GM21526 (cell line): ENCODE results near the gene MIPEP.
A peak's percentile ranks its signal among the peaks of the same experiment; 100 is the strongest.

ENCODE experiments used
- ATAC-seq: cut with Tn5 transposase; IDR thresholded peaks from one replicate; pipeline ENCODE4 v1.9.1; 2021; ENCODE audit warnings: moderate library complexity; ENCODE audit not compliant: unreplicated experiment, low FRiP score

Gene MIPEP

DNA sequence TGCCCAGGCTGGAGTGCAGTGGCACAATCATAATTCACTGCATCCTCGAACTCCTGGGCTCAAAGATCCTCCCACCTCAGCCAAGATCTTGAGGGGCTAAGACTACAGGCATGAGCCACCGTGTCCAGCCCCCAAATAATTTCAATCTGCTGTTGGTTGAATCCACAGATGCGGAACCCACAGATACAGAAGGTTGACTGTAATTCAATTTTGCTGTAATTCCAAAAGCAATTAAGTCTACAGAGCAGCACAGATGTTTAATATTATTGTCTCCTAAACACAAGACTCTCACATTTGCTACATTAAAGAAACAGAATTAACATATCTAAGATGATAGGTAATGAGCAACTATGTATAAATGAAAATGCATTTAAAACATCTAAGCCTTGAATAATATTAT is 75.6 kb downstream of the MIPEP start:
- ATAC-seq = no peak

DNA sequence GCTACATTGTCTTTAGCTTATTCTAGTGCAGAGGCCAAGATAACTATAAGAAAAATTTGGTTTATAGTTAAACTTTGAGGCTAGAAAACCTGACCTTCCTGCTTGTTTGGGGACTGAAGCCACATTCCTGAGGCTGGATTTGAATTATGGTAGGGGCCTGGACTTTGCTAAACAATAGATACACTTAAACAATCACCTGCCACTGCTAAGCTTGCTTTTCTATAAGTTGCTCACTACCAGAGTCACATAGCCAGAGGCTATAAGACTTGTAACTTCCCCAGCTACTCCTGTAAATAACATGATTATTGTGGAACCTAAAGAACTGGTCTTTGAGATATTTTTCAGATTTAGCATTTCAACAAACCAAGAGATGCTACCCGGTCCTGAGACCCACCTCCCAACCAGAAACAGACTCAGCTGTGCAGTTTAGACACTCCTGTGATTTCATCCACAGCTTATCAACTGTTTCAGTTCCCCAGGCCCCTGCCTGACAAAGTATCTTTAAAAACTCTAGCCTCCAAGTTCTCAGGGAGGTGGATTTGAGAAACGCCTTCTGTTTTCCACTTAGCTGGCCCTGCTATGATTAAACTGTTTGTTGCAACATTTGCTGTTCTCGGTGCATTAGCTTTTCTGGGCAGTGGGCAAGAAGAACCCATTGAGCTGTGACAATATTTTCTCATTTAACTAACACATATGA is 77.7 kb downstream of the MIPEP start:
- ATAC-seq = no peak

DNA sequence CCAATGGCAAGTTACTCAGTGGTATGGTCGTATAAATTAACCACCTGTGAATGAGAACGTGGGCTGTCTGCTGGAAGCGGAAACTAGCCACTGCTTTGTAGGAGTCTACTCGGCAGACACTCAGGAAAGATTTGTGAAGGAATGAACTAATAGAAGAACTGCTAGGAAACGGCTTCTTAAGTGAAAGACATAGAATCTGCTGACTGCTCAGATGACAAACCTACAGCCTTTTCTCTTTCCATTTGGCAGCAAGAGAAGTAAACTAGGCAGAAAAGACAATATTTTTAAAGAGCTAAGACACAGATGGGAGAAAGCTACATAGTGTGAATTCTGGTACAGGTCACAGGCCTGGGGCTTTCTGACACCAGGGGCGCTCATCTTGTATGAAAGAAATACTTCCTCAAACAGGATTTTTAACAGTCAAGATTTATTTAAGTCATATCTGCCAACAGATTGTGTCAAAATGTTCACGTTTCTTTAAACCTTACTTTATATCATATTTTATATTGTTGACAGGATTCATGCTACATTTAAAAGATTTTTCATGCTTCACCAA is 78.4 kb downstream of the MIPEP start:
- no peak for ATAC-seq

DNA sequence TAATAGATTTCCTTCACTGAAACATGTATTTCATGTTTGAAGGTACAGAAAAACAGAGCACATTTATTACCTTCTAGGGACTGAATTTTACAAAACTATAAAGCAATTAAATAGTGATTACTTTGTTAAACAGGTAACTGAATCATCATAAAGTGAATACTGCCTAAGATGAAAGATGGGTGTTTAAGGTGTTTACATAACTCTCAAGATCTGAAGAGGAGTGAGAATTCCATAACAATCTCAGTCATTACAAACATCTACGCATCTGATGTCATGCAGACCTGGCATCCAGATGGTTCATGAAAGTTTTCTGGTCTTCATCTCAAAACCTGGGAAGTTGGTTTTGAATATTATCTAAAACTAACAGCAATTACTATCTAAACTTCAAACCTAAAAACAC is 80.4 kb downstream of the MIPEP start:
- no peak for ATAC-seq

DNA sequence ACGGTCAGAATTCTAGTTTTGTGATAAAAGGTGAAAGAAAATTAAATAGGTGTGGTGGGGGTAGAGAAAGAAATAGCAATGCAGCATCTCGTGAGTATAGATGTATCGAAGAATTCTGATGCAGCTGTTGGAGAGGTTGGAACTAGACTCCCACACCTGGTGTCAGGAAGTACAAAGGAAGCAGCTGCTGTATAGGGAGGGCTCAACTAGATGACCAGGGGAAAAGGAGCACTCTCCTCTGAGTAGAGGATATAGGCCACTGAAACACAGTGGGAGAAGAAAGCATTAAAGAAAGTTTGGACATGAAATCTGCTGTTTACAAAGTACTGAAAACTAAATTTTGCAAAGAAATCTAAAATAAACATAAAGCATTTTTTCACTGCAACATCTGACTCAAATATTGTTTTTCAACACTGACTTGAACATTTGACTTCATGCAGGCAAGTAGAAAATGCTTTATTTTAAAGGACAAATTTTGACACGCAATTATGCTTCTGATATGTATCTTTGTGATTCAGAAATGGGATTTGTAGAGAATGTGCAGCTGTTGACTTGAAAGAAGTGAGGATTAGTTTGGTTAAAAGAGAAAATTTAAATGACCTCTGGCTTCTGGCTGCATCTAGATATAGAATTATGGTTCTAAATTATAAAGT is 82.2 kb downstream of the MIPEP start:
- peak; percentile 18 for ATAC-seq

DNA sequence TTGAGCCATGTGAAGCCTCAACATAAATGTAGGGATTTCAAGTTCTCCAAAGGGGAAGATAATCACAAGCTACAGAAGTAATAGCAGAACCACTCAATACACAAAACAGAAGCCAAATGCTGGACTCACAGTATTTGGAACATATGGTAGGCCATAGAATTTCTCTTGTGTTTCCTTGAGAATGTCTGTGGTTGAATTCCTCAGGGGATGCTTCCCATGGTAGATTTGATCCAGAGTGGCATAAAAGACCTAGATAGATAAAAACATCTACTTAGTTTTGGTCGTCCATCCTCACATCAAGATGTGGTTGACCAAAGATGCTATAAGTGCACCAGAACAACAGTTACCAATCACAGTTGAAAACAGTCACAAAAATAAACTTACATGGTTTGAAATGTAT is 83.4 kb downstream of the MIPEP start:
- no peak for ATAC-seq

DNA sequence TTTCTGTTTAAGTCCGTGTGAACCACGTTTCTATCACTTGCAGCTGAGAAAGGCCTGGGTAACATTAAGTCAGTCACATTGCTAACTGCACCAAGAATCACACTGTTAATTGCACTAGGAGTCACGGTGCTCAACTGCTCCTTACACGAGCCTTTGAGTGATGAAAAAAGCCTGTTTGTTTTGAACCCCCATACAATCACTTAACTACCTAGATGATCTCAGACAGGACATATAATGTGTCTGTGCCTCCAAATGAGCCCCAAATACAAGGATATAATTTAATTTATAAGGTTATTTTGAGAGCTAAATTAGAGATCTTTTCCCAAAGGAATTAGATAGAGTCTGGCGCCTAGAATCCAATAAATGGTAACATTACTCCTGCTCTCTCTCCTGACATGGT is 84.1 kb downstream of the MIPEP start:
- no peak for ATAC-seq

DNA sequence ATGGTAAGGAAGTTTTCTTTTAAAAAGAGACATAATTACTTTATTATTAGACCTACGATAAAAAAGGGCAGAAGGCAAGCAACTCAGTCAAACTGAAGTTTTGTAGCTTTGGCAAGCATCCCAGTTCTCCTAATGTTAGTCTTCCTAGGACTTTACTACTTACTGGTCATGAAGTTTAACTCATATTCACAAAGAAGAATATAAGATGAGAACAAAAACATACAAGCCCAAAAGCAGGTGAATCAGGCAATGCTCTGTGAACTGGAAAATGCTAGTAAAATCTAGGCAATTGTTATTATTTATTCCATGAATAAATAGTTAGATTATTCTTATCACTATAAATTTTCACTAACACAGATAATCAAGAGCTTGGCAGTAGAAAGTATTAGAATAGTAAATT is 85.0 kb downstream of the MIPEP start:
- no peak for ATAC-seq

DNA sequence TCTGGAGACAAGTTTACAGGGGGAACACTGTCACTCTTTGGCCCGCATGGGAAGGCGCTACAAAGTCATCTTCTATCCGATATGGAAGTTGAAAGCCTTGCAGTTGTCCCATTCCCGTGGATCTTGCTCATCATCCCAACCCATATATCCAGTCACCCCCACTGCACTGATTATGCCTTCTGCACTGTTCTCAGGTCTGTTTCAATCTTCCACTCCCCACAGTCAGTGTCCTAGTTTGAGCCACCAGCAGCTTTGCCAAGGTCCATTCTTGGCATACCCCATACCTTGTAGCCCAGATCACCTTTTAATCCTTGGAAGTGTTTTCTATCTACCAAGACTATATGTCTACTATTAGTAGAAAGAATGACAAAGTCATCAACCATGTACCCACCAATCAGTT is 88.1 kb downstream of the MIPEP start:
- no peak for ATAC-seq

DNA sequence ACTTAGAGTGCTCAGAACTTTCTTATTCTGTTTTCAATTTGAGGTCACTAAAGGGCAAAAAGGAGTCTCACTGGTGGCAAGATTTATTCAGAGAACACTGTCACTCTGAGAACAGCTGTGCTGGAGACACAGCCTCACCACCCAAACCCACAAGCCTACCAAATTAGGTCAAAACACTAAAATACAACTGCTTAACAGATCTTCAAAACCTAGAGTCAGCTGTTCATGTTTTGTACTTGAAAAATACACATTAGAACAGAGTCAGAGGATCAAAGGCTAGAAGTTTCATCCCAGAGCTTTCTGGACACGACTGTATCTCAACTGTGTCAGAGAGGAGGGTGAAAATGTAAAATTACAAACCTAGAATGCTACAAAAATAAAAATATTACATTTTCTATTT is 89.3 kb downstream of the MIPEP start:
- peak; percentile 90 for ATAC-seq

DNA sequence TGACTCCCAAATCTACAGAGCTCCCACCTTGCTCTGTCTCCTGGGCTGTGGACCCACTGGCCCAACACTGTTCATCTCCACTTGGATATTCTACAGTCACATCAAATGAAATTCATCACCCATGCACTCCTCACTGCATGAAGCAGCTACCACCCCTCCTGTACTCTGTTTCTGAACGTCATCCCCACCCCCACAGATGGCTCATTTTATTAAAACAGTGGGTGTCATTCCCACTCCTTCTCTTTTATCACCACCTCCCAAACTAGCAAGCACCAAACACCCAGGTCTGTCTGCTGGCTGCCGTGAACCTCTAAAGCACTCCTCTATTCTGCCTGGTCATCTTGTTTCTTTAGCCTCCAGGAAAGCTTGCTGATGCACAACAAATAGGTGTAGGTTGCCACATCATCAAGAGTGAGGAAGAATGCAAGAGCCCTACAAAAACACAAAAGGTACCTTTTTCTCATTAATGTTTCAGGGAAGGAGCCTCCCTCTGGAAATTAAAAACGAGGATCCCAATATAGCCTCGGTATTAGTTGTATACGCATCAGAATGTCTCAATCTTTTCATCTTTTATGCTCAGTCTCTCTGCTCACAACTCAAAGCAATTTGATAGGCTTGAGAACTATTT is 91.8 kb downstream of the MIPEP start:
- ATAC-seq = no peak

DNA sequence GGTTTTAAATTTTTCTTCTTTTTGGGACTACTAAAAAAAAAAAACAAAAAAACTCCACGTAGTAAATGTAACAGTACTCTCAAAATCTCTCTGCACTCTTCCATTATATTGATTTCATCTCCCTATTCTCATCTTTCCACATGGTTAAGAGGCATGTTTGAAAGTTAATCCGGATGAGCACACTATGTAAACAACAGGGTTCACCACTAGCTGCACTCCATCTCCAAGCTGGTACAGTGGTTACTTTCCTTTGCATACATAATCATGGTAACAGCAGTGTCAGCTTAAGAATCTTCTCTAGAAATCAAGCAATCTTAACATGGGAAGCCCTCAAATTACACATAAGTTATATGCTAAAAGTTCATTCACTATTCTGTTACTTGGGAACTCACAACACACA is 92.6 kb downstream of the MIPEP start:
- ATAC-seq = no peak

DNA sequence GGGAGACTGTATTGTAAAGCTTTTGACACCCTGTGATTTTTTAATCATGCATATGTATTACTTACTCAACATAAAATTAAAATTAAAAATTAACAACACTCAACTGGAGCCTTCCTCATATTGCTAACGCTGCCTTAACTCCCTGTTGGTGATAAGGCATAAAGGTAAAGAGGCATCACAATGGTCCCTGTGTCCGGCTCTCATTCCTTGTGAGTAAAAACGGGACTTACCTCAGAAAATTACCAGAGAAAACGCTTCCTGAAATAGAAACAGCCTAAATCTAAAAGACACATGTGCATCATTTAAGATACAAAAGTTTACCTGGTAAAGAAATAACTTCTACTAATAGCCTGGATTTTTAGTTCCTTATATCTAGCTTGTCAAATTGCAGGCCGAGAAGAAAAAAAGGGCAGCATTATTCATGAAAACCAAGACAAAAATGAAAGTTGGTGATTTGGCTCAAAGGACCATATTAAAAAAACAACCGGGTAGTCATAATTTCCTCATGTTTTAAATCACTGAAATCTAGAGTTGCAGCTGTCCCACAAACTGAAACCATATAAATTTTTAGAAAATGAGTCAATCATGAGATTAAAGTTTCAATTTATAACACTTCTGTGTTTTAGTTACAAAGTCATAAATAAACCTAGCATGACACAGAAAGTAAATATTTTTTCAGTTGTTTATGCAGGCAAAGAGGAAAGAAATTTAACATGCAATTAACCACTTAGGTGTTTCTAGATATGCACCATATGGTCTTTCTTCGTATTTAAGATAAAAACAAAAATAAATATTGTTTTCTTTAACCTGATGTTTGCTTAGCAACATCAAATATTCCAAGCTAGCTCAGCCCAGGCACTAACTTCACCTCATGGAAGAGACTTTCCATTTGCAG is 94.7 kb downstream of the MIPEP start:
- peak; percentile 58 for ATAC-seq

DNA sequence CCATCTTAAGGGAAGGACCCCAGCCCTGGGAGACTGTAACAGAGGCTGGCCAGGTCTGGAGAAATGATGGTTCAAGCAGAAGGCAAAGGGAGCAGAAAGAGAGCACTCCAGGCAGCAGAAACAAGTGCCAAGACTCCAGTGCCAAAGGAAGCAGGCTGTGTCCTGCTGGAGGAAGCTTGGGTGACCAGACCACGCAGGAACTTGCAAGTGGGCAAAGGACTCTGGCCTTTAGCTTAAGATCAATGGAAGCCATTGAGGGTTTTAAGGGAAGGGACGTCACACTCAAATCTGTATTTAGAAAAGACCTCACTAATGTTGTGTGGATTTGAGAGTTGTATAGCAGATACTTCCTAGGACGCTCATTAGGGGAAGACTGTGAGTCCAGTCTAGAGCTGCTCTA is 95.5 kb downstream of the MIPEP start:
- ATAC-seq = no peak

DNA sequence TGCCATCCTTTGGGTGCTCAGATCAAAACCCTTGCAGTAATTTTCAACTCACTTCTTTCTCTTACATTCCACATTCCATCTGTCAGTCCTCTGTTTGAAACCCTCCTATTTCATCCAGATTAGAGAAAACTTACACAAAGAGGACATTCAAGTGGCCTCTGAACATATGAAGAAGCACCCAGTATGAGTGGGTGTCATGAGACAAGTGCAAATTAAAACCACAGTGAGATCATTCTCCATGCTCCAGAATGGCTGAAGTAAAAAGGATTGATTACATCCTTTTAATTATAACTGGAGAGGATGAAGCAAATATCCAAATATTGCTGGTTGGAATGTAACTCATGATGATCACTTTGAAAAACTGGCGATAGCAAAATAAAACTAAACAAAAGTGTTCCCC is 96.5 kb downstream of the MIPEP start:
- ATAC-seq = no peak

DNA sequence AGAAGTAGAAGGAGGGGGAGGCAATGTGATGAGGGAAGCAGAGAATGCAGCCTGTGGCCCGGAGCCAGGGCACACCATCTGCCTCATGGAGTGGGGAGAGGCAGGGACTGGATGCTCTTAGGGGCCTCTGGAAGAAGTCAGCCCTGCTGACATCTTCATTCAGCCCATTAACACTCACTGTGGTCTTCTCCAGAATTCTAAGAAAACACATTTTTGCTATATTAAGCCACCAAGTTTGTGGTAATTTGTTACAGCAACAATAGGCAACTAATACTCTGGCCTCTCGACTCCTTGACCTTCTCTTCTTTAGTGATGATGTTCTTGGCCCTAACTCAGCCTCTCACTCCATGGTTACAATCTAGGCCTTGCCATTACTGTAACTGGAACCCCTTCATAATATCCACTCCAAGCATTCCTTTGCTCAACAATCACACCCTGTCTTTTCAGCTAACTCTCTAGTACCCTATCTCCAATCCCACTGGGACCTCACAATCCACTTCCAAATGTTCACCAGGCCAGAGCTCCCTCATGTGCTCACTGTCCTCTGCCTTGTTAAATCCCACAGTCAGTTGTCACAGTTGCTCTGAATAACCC is 98.5 kb downstream of the MIPEP start:
- ATAC-seq = no peak

DNA sequence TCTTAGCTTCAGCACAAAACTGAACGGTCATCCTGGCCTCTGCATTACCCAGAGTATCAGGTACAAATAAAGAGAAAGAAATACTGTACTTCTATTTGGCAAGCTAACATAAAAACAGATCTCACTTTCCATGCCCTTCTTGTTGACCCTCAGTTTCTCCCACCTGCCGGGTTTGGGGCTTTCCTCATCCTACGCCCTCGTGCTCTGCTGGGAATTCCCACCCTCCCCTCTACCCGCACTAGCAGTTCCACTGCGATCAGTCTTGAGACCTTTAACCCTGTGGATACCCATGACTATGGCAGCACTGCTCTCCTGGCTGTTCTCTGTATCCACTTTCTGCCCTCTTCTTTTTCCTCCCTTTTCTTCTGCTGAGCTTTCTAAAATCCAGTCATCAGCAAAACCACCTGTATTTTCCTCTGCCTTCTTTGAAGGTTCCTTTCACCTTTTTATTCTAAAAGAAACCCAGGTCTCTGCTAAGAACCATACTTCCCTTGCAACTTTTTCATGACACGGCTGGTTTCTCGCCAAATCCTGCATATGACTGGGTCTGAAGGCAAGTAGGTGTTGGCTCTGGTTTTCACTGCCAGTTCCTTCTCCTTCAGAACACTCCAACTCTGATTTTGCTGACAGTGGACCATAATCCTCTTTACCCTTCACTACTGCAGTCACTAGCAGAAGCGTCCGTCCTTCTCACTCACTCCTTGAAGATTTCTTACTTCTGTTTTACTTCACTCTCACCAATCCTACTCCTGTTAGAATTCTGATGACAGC is 99.4 kb downstream of the MIPEP start:
- no peak for ATAC-seq

DNA sequence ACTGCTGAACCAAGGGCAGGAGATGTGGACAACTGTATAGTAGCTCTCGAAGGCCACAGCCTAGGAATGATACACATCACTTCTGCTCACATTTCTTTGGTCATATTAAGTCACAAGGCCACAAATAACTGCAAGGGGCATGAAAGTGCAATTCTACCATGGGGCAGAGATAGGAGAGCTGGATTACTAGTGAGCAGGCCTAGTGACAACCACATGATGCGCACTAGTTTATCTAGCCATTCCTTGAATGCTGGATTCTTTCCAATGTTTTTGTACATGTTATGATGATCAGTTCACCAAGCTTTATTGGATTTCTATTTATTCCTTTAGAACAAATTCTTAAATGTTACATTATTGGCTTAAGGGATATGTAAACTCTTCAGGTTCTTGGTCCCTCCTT is 100.7 kb downstream of the MIPEP start:
- ATAC-seq = no peak

DNA sequence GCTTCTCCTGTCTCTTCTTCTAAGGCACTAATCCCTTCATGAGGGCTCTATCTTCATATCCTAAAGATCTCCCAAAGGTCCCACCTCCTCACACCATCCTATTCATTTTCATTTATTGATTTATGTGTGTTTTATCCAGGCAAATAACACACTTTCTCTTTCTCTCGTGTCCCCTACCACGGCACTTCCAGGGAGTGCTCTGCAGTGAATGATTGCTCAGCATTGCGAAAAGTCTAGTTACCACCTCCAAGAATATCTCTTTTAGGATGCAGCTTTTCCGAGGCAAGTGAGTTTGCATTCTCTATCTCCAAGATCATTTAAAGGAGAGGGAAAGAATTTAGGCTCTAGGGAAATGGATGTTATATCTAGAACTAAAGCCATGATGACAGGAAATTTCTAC is 101.7 kb downstream of the MIPEP start:
- no peak for ATAC-seq

DNA sequence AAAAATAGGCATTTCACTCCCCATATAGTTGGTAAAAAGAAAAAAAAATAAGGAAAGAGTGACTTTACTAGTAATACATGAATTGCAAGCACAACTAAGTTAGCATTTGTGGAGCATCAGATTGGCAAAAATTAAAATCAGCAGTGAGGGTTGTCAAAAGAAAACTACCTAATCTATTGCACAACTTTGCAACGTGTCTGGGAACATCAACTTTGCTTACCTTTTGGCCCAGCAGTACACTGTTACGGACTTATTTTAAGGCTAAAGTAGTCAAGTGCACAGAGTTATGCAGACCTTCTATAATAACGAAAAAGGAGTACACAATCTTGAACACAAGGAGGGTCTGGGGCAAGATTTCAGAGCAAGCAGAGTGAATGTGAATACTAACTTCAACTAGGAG is 102.6 kb downstream of the MIPEP start:
- ATAC-seq = no peak
